ENCODE data around the gene RPL35. TPM values are rescaled to one million over a fixed set of nuclear protein-coding genes. Genes with fewer than 3 reads are reported as not detected.

RPL35 gene
- total RNA-seq, 2 donors from 2014 or later, result 1,912 to 2,066 TPM

- Mint-ChIP-seq H3K36me3 (no peaks in the 10 kb centered on the region), H3K9me3 (no peaks in the 10 kb centered on the region), H3K27ac (no peak overlapping the region)
- no peak for DNase-seq (ENCODE audit: low spot score in 2 of 2)
- no peak for ATAC-seq
These were observed 47.6 kb downstream of the RPL35 start for GRCh38 chr9:124814164-124814535.

GRCh38 chr9:124813501-124814163 is 48.1 kb downstream of the RPL35 start:
- no peaks in the 10 kb centered on the region for H3K36me3 Mint-ChIP-seq
- no peak overlapping the region for H3K27ac Mint-ChIP-seq
- H3K9me3 Mint-ChIP-seq, result no peaks in the 10 kb centered on the region
- ATAC-seq (no peak), DNase-seq (ENCODE audit: low spot score in 2 of 2) (no peak)

GRCh38 chr9:124813041-124813440 is 48.7 kb downstream of the RPL35 start:
- H3K9me3 Mint-ChIP-seq, result no peaks in the 10 kb centered on the region
- no peak for DNase-seq (ENCODE audit: low spot score in 2 of 2)

GRCh38 chr9:124812441-124812876 is 49.3 kb downstream of the RPL35 start:
- no peak for DNase-seq (ENCODE audit: low spot score in 2 of 2)

More at GRCh38 chr9:124813041-124813440, 48.7 kb downstream of the RPL35 start:
- H3K36me3 Mint-ChIP-seq, result no peaks in the 10 kb centered on the region
- no peak overlapping the region for H3K27ac Mint-ChIP-seq
- no peak for ATAC-seq

GRCh38 chr9:124810663-124811355 is 50.9 kb downstream of the RPL35 start:
- ATAC-seq (no peak), DNase-seq (ENCODE audit: low spot score in 2 of 2) (no peak)
- H3K36me3 Mint-ChIP-seq, result no peaks in the 10 kb centered on the region
- H3K9me3 Mint-ChIP-seq, result no peaks in the 10 kb centered on the region
- no peak overlapping the region for H3K27ac Mint-ChIP-seq

More at GRCh38 chr9:124812441-124812876, 49.3 kb downstream of the RPL35 start:
- no peak for ATAC-seq
- H3K27ac Mint-ChIP-seq, result no peak overlapping the region
- no peaks in the 10 kb centered on the region for H3K9me3 Mint-ChIP-seq
- no peaks in the 10 kb centered on the region for H3K36me3 Mint-ChIP-seq

- Mint-ChIP-seq H3K27ac (no peak overlapping the region), H3K9me3 (no peaks in the 10 kb centered on the region), H3K36me3 (no peaks in the 10 kb centered on the region)
- no peak for ATAC-seq
- DNase-seq (ENCODE audit: low spot score in 2 of 2), result no peak
These were observed 51.8 kb downstream of the RPL35 start for GRCh38 chr9:124809741-124810500.

- no peaks in the 10 kb centered on the region for H3K9me3 Mint-ChIP-seq
- no peak for ATAC-seq
- no peak for DNase-seq (ENCODE audit: low spot score in 2 of 2)
- no peak overlapping the region for H3K27ac Mint-ChIP-seq
- no peaks in the 10 kb centered on the region for H3K36me3 Mint-ChIP-seq
These were observed 52.5 kb downstream of the RPL35 start for GRCh38 chr9:124809211-124809610.

- ATAC-seq, result no peak
- no peaks in the 10 kb centered on the region for H3K36me3 Mint-ChIP-seq
- DNase-seq (ENCODE audit: low spot score in 2 of 2), result no peak
- H3K9me3 Mint-ChIP-seq, result no peaks in the 10 kb centered on the region
- no peak overlapping the region for H3K27ac Mint-ChIP-seq
These were observed 53.4 kb downstream of the RPL35 start for GRCh38 chr9:124808246-124808956.

Other genes starting within 250 kb of the RPL35 start
- gene NR6A1, start 90.6 kb downstream of the RPL35 start, total RNA-seq, result under 1 TPM; 0.58 to 0.84 TPM
- gene OLFML2A, start 84.8 kb downstream of the RPL35 start, total RNA-seq, result not detected
- gene WDR38, start 8.5 kb downstream of the RPL35 start, total RNA-seq, result not detected
- gene ARPC5L, start 173 bp upstream of the RPL35 start, total RNA-seq, result 10 to 100 TPM; 86.2 to 86.5 TPM
- 10 to 100 TPM; 22.5 to 22.7 TPM for gene GOLGA1, start 79.1 kb upstream of the RPL35 start, total RNA-seq